AG20443 (cell line): Measurements from ENCODE around the gene SVOP.

ENCODE experiments used
- DNase-seq: peaks from one replicate; pipeline ENCODE4 v3.0.0; 2012; ENCODE audit warnings: low spot score, mixed read lengths

SVOP gene

GRCh38 chr12:108977360-108977759 is 43.5 kb downstream of the SVOP start:
- no peak for DNase-seq

- DNase-seq = no peak
These were observed 45.8 kb downstream of the SVOP start for GRCh38 chr12:108975024-108975593.

DNA sequence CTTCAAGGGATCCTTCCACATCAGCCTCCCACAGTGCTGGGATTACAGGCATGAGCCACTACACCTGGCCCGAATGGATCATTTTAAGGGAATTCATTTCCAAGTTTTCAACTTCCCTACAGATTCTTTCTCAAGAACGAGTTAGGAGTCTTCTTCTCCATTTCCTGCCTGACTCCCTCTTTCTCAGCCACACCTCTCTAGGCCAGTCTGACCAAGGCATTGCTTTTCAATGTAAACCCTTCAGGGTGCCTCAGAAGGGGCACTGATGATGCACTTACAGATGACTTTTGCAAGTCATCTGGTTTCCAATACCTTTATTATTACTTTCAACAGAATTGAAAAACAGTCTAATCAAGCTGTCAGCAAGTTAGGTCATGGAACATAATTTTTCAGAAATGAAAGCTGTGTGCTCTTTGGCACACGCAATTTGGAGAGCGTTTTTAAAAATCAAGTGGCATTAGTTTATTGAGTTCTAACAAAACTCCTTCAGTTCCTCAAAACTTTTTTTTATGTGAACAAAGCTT is 47.2 kb downstream of the SVOP start:
- no peak for DNase-seq

DNA sequence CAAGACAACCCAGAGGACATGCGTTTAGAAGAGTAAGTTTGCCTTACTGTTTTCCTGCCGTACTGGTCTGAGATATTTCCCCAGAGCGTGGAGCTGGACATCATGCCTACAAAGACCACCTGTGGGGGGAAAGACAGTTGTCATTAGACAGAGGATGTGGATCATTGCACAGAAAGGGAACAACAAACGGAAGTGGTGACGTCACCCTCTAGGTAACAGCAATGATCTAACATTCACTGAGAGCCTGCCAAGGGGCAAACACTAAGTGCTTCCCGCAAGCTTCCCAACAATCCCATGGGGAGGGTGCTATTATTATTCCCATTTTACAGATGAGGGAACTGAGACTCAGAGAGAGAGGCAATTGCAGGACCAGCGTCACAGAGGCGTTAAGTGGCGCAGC is 48.5 kb downstream of the SVOP start:
- no peak for DNase-seq

- DNase-seq = no peak
These were observed 51.2 kb downstream of the SVOP start for GRCh38 chr12:108969622-108970021.

DNA sequence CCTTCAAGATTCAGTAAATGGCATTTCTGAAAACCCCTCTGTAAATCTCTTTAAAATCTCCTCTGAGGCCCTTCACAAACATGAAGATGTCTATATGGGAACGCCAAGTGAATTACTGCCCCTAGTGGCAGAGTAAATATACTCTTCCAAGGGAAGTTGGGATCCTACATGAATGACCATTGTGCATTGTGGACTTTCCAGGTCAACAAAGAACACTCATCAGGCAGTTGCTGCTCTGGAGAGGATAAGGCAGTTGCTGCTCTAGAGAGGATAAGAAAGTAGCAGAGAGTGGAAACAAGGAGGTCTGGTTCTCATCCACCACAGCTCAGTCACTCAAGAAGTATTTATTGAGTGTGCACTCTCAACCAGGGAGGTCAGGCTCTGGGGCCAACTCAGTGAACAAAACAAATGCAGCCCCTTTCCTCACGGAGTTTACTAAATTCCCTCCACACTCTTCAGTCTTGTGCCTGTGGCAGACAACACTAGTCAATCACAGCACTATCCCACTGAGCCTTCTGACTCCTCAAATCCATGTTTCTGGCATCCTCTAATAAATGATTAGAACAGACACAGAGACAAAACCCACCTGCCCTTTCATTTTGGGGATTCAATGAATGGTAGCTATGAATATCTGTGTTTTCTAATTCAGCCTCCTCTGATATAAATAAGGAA is 52.9 kb downstream of the SVOP start:
- DNase-seq = no peak

- peak; percentile 21 for DNase-seq
These were observed 54.3 kb downstream of the SVOP start for GRCh38 chr12:108966378-108967151.

DNA sequence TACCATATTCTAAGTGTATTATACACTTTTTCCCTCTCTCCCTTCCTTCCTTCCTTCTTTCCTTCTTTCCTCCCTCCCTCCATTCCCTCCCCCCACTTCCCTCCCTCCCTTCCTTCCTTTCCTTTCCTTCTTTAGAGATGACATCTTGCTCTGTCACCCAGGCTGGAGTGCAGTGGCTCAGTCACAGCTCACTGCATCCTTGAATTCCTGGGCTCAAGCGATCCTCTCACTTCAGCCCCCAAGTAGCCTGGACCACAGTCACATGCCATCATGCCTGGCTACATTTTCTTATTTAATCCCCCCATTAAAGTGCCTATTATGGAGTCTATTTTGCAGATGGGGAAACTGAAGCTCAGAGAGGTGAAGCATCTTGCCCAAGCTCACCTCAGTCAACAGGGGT is 55.0 kb downstream of the SVOP start:
- DNase-seq = no peak

- DNase-seq = no peak
These were observed 56.2 kb downstream of the SVOP start for GRCh38 chr12:108964371-108965352.

GRCh38 chr12:108962256-108962655 is 58.6 kb downstream of the SVOP start:
- no peak for DNase-seq

DNA sequence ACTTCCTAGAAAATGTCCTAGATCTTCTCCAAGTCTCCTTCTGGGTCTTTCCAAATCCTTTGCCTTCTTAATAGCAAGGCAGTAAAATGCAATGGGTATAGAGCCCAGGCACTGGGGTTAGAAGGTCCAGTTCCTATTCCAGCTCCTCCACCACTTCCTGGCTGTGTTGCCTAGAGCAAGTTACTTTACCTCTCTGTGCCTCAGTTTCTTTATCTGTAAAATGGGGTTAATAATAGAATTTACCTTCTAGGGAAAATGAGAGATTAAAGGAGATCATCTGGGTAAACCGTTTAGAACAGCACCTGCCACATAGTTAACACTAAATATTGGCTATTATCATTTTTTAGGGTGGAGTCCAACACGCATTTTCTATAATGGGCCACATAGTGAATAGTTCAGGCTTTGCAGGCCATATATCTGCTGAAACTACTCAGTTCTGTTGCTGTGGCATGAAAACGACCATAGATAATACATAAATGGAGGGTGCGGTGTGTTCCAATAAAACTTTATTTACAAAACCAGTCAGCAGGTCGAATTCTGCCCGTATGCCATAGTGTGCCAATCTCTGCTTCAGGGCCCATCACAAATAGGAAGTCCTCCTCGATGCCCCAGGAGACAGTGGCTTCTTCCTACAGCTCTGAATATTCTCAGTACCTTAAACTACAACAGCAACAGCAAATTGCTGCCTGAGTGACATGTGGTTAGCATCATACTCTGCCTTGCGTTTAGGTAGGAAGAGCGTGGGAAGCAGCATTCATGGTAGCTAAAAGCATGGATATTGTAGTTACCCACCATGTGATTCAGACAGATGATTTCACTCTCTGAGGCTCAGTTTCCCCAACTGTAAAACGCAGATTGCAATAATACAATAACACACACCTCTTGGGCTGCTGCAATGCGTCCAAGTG is 60.9 kb downstream of the SVOP start:
- no peak for DNase-seq

GRCh38 chr12:108955225-108955835 is 65.5 kb downstream of the SVOP start:
- no peak for DNase-seq

DNA sequence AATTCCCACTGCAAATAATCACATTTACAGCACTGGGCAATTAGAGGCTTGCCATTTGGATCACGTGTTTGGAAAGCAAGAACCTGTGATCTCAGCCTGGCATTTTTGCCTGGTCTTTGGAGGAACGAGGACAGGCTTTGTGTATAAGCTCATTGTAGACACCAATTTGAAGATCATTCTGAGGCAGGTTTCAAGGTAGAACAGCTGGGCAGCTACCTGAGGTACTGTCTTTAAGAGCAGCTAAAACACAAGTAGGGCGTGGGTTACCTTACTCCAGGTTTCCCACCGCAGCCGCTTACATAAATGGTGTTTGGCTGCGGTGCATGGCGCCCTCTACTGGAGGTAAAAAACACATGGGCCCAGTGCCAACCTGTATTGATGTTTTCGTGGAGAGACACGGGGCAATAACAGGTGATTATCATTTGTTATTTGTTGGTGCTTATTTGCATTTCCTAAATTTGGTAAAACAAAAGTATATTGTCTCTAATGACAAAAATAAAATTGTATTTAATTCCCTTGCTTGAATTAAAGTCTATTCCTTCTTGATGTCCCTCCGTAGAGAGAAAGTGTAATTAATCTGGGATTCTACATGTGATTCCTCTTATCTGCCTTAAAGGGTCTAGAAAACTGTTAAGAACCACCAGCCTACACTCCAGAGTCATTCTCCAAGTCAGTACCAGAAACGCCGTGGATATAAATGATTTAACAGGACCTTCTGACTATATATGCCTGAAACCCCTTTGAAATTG is 69.7 kb downstream of the SVOP start:
- peak; percentile 63 for DNase-seq

GRCh38 chr12:108949976-108950375 is 70.9 kb downstream of the SVOP start:
- DNase-seq = no peak

- DNase-seq = no peak
These were observed 72.5 kb downstream of the SVOP start for GRCh38 chr12:108948367-108948766.

GRCh38 chr12:108947097-108947496 is 73.8 kb downstream of the SVOP start:
- no peak for DNase-seq

DNA sequence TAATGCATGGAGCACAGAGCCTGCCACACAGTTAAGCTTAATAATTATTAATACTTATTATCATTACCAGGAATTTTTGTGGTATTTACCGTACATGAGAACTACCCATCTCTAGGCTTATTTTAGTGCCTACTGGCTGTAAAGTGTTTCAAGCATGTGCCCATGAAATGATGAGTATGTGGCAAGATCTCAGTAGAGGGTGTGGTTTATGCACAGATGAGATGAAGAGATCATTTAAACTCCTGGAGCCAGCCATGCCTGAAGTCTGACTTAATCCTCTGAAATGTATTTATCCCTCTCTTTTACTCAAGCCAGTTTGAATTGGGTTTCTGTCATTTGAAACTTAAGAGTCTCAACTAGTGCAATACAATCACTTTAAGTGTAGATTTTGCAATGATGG is 80.7 kb downstream of the SVOP start:
- DNase-seq = no peak

- DNase-seq = peak; percentile 20
These were observed 81.3 kb downstream of the SVOP start for GRCh38 chr12:108939594-108939993.

DNA sequence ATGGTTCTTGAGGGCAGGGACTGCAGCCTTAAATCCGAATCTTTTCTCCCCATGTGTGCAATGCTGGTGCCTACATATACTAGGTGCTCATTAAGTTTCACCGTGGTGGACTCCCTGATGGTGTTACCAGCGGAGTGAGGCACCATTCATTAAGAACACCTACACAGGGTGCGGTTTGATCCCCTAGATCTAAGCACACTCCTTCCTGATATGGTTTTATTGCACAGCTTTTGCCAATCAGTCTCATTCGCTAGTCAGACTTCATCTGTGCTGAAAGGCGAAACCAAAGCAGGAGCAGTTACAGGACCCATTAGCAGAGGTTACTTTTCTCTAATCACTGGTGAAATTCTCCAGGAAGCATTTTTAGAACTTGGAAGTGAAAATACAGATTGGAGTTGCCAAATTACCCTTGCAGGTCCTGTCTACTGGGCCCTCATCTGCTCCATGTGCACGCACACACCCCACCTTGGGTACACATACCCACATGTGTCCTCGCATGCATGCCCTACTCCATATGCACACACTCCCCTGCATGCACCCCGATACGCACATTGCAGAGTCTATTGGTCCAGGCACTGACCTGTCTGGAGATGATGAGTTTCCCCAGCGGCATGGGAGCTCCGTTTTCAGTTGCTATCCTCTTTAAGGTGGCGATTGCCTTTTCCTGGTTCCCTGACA is 82.5 kb downstream of the SVOP start:
- no peak for DNase-seq
